HepG2 (cell line): ENCODE data around the gene FAIM2.
A peak's percentile ranks its signal among the peaks of the same experiment; 100 is the strongest.

Source experiments
- KLF6 ChIP-seq: IDR thresholded peaks from 2 replicates; pipeline ENCODE4 v1.8.0; 2016; ENCODE audit warnings: missing biosample characterization, missing genetic modification reagents
- MAZ ChIP-seq, 2 experiments: sonication (generic) in 1 of 2; formaldehyde crosslinking in 1 of 2; IDR thresholded peaks; 2 replicates each; pipeline versions ENCODE4 v1.5.0 to v1.6.1; 2012 to 2020; ENCODE audit warnings: low read depth in 2 of 2, mild to moderate bottlenecking in 2 of 2, borderline replicate concordance in 1 of 2, improper control_type of control experiment in 1 of 2, low read length in 1 of 2, missing genetic modification reagents in 1 of 2, moderate library complexity in 1 of 2
- POLR2AphosphoS2 ChIP-seq: IDR thresholded peaks from 2 replicates; pipeline ENCODE4 v1.6.1; 2011; ENCODE audit warnings: low read depth, low read length, improper control_type of control experiment
- TF ChIP-seq, protein P1 (sequence below): sonication (generic); formaldehyde crosslinking; IDR thresholded peaks from 2 replicates; pipeline ENCODE4 v1.5.0; 2020; ENCODE audit warnings: mild to moderate bottlenecking, missing genetic modification reagents, moderate library complexity

- TF ChIP-seq KLF6 (CRISPR knock-in tag) (no peak), MAZ (IDR thresholded peaks at IDR 0.05; ENCODE audit: borderline replicate concordance, low read depth, low read length) (no peak), MAZ (CRISPR knock-in tag; IDR thresholded peaks at IDR 0.05; ENCODE audit: low read depth) (no peak), POLR2AphosphoS2 (no peak)
- TF ChIP-seq, protein P1, sequence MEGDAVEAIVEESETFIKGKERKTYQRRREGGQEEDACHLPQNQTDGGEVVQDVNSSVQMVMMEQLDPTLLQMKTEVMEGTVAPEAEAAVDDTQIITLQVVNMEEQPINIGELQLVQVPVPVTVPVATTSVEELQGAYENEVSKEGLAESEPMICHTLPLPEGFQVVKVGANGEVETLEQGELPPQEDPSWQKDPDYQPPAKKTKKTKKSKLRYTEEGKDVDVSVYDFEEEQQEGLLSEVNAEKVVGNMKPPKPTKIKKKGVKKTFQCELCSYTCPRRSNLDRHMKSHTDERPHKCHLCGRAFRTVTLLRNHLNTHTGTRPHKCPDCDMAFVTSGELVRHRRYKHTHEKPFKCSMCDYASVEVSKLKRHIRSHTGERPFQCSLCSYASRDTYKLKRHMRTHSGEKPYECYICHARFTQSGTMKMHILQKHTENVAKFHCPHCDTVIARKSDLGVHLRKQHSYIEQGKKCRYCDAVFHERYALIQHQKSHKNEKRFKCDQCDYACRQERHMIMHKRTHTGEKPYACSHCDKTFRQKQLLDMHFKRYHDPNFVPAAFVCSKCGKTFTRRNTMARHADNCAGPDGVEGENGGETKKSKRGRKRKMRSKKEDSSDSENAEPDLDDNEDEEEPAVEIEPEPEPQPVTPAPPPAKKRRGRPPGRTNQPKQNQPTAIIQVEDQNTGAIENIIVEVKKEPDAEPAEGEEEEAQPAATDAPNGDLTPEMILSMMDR (CRISPR knock-in tag): peak; percentile 34; the same call in 1 of the 2 replicates
Observed at GRCh38 chr12:49920241-49920914, 16.7 kb upstream of the FAIM2 start.
